Measurements from ENCODE around the gene ARPC1B.
"Not testable (repeated sequence)": the region's sequence is repeated elsewhere in the genome, so short reads cannot be mapped to it uniquely, and the experiment has no call there.

The ARPC1B gene

GRCh38 chr7:99374111-99375064 is at the start of gene ARPC1B:
Gene ARPC1B, plus strand, starts transcription at chr7:99374730. Its CDS starts 10,985 bp downstream, at chr7:99385715.
- no peak for FAIRE-seq

- no peak for FAIRE-seq
Observed at GRCh38 chr7:99325001-99325493, 49.5 kb upstream of the ARPC1B start.

GRCh38 chr7:99325592-99326407 is 48.7 kb upstream of the ARPC1B start, which contains the start of gene ARPC1A:
Gene ARPC1A, plus strand, starts transcription at chr7:99325898. Its CDS starts 7,456 bp downstream, at chr7:99333354.
- no peak for FAIRE-seq

- FAIRE-seq, result no peak
Observed at GRCh38 chr7:99326408-99326782, 48.1 kb upstream of the ARPC1B start.

GRCh38 chr7:99330314-99330961 is 44.1 kb upstream of the ARPC1B start:
- FAIRE-seq, result not testable (repeated sequence)

- FAIRE-seq, result no peak
Observed at GRCh38 chr7:99331002-99331401, 43.5 kb upstream of the ARPC1B start.

GRCh38 chr7:99339595-99339994 is 34.9 kb upstream of the ARPC1B start:
- FAIRE-seq, result no peak

GRCh38 chr7:99340659-99341058 is 33.9 kb upstream of the ARPC1B start:
- FAIRE-seq, result no peak

GRCh38 chr7:99344061-99344647 is 30.4 kb upstream of the ARPC1B start:
- no peak for FAIRE-seq

GRCh38 chr7:99350641-99351040 is 23.9 kb upstream of the ARPC1B start:
- FAIRE-seq, result not testable (repeated sequence)

- FAIRE-seq, result no peak
Observed at GRCh38 chr7:99352247-99352646, 22.3 kb upstream of the ARPC1B start.

GRCh38 chr7:99355098-99355497 is 19.4 kb upstream of the ARPC1B start:
- no peak for FAIRE-seq

GRCh38 chr7:99357701-99358490 is 16.6 kb upstream of the ARPC1B start:
- no peak for FAIRE-seq

GRCh38 chr7:99358521-99358920 is 16.0 kb upstream of the ARPC1B start:
- not testable (repeated sequence) for FAIRE-seq

GRCh38 chr7:99359465-99360154 is 14.9 kb upstream of the ARPC1B start:
- no peak for FAIRE-seq

GRCh38 chr7:99362801-99363200 is 11.7 kb upstream of the ARPC1B start:
- peak; percentile 91 for FAIRE-seq

GRCh38 chr7:99363286-99363685 is 11.2 kb upstream of the ARPC1B start:
- FAIRE-seq, result no peak

GRCh38 chr7:99365318-99366141 is 9.0 kb upstream of the ARPC1B start:
- no peak for FAIRE-seq

GRCh38 chr7:99366646-99367045 is 7.9 kb upstream of the ARPC1B start:
- FAIRE-seq, result no peak

All from endometrium (tissue), 2 donors.